ENCODE measurements around the gene FGF14. TPM values are rescaled to one million over a fixed set of nuclear protein-coding genes. Genes with fewer than 3 reads are reported as not detected.

Gene FGF14
- total and polyA plus RNA-seq, 2 experiments from 2014 or later = 0.73 TPM; not detected in 1

DNA sequence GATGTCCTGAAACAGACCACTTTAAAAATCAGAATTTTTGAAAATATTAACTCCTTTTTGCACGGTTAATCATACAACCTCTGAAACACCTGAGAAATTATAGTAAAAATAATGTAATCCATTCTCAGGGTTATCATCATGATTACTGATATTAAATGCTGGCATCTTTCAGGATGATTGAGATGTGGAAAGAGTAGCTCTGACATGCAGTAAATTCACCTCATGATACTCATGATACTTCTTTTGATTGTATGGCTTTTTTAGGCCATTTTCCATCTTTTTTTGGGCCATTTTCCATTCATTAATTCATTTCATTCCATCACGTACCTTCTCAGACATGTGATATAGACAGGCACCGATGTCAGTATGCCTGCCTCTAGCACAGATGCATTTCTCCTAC, 85.1 kb downstream of the FGF14 start:
- H3K36me3 ChIP-seq (replicated peaks; ENCODE audit: insufficient read depth, low read depth) = no peaks in the 10 kb centered on the region
- H3K9me3 ChIP-seq (ENCODE audit: low read depth) = no peaks in the 10 kb centered on the region
- H2AFZ ChIP-seq = no peak overlapping the region
- no peaks in the 10 kb centered on the region for H4K20me1 ChIP-seq (ENCODE audit: insufficient read depth, poor library complexity, severe bottlenecking)
- no peak for DNase-seq (ENCODE audit: low spot score)
- no peak overlapping the region for H3K4me2 ChIP-seq
- no peak overlapping the region for H3K4me3 ChIP-seq
- no peaks in the 10 kb centered on the region for H3K27me3 ChIP-seq
- TF ChIP-seq, protein P1, sequence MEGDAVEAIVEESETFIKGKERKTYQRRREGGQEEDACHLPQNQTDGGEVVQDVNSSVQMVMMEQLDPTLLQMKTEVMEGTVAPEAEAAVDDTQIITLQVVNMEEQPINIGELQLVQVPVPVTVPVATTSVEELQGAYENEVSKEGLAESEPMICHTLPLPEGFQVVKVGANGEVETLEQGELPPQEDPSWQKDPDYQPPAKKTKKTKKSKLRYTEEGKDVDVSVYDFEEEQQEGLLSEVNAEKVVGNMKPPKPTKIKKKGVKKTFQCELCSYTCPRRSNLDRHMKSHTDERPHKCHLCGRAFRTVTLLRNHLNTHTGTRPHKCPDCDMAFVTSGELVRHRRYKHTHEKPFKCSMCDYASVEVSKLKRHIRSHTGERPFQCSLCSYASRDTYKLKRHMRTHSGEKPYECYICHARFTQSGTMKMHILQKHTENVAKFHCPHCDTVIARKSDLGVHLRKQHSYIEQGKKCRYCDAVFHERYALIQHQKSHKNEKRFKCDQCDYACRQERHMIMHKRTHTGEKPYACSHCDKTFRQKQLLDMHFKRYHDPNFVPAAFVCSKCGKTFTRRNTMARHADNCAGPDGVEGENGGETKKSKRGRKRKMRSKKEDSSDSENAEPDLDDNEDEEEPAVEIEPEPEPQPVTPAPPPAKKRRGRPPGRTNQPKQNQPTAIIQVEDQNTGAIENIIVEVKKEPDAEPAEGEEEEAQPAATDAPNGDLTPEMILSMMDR (IDR thresholded peaks at IDR 0.05; ENCODE audit: poor library complexity) = no peak
- TF ChIP-seq EZH2phosphoT487 (IDR thresholded peaks at IDR 0.05; ENCODE audit: low read depth, severe bottlenecking, unreplicated experiment) = no peak
- TF ChIP-seq EZH2 (IDR thresholded peaks at IDR 0.05; ENCODE audit: borderline replicate concordance) = no peak
- H3K9me2 ChIP-seq (replicated peaks; ENCODE audit: insufficient read depth) = no peaks in the 10 kb centered on the region
- no peak overlapping the region for H3K27ac ChIP-seq
- 97% methylated on average over 3 of the region's 3 CpGs for WGBS (ENCODE audit: low lambda C conversion rate, missing lambda C conversion rate)
- no peaks in the 10 kb centered on the region for H3K4me1 ChIP-seq (ENCODE audit: insufficient read depth)
- no peaks in the 10 kb centered on the region for H3K79me2 ChIP-seq

DNA sequence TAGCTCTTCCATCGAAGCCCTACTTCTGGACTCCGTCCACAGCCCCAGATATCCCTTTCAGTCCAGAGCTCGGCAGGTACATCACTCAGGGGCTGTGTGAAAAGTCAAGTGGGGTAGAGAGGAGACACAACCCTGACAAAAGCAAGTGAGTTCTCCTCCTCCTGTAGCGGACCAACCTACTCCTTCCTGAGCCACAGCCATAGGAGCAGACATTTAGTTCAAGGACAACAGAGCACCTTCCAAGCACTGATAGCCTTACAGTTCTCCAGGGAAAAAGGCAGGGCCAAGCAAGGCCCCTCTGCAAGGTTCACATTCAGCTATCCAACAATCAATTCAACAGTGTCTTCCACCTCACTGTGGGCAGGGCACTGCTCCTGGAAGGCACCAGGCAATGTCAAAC, 89.0 kb downstream of the FGF14 start:
- no peak overlapping the region for H3K27ac ChIP-seq
- H3K4me1 ChIP-seq (ENCODE audit: insufficient read depth) = no peaks in the 10 kb centered on the region
- no peaks in the 10 kb centered on the region for H3K79me2 ChIP-seq
- no peak overlapping the region for H3K4me2 ChIP-seq
- no peaks in the 10 kb centered on the region for H4K20me1 ChIP-seq (ENCODE audit: insufficient read depth, poor library complexity, severe bottlenecking)
- no peaks in the 10 kb centered on the region for H3K9me3 ChIP-seq (ENCODE audit: low read depth)
- 85% methylated on average over 4 of the region's 4 CpGs for WGBS (ENCODE audit: low lambda C conversion rate, missing lambda C conversion rate)
- H2AFZ ChIP-seq = no peak overlapping the region
- no peaks in the 10 kb centered on the region for H3K9me2 ChIP-seq (replicated peaks; ENCODE audit: insufficient read depth)
- H3K36me3 ChIP-seq (replicated peaks; ENCODE audit: insufficient read depth, low read depth) = no peaks in the 10 kb centered on the region
- no peak for DNase-seq (ENCODE audit: low spot score)
- H3K4me3 ChIP-seq = no peak overlapping the region
- no peaks in the 10 kb centered on the region for H3K27me3 ChIP-seq
- TF ChIP-seq, protein P1 (IDR thresholded peaks at IDR 0.05; ENCODE audit: poor library complexity) = no peak

DNA sequence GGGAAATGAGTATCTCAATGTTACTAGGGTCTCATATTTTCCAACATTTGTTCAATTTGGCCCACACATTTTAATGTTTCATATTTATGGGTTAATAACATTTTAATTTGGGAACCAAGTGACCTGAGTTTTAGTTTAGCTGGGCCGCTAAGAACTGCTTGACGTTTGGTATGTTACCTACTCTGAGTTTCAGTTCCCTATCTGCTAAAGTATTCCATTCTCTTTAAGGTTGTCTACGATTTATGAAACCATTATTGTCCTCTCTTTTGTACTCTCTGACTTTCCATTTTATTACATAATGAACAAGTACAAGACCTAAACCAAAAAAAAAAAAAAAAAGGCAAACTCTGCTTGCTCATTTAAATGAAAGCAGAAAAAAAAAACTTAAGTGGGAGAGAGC, 89.9 kb downstream of the FGF14 start:
- H3K4me2 ChIP-seq = no peak overlapping the region
- H3K9me3 ChIP-seq (ENCODE audit: low read depth) = no peaks in the 10 kb centered on the region
- no peak overlapping the region for H3K4me3 ChIP-seq
- no peak overlapping the region for H2AFZ ChIP-seq
- no peaks in the 10 kb centered on the region for H3K4me1 ChIP-seq (ENCODE audit: insufficient read depth)
- whole genome bisulfite sequencing (ENCODE audit: low lambda C conversion rate, missing lambda C conversion rate) = 93% methylated on average over 3 of the region's 3 CpGs
- H3K36me3 ChIP-seq (replicated peaks; ENCODE audit: insufficient read depth, low read depth) = no peaks in the 10 kb centered on the region
- no peaks in the 10 kb centered on the region for H3K27me3 ChIP-seq
- no peak overlapping the region for H3K27ac ChIP-seq
- H3K9me2 ChIP-seq (replicated peaks; ENCODE audit: insufficient read depth) = no peaks in the 10 kb centered on the region
- no peak for DNase-seq (ENCODE audit: low spot score)
- H3K79me2 ChIP-seq = no peaks in the 10 kb centered on the region
- H4K20me1 ChIP-seq (ENCODE audit: insufficient read depth, poor library complexity, severe bottlenecking) = no peaks in the 10 kb centered on the region
- TF ChIP-seq, protein P1 (IDR thresholded peaks at IDR 0.05; ENCODE audit: poor library complexity) = no peak
- no peak for TF ChIP-seq EZH2 (IDR thresholded peaks at IDR 0.05; ENCODE audit: borderline replicate concordance)
- no peak for TF ChIP-seq EZH2phosphoT487 (IDR thresholded peaks at IDR 0.05; ENCODE audit: low read depth, severe bottlenecking, unreplicated experiment)

DNA sequence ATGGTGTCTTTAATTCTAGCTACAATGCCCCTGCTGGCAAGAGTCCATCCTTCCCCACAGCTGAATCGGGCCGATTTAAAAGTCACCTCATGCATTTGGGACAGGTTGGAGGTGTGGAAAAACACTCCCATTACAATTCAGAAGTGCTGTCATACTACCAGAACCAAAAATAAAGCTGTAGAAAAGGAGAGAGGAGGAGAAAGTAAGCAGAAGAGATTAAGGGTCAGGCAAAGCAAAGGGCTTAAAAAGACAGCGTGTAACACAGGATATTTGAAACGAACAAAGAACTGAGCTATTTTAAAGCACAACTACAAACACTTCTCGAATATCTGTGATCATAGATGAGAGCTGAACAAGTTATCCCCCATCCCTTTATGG, 90.4 kb downstream of the FGF14 start:
- no peaks in the 10 kb centered on the region for H4K20me1 ChIP-seq (ENCODE audit: insufficient read depth, poor library complexity, severe bottlenecking)
- H2AFZ ChIP-seq = no peak overlapping the region
- H3K4me1 ChIP-seq (ENCODE audit: insufficient read depth) = no peaks in the 10 kb centered on the region
- H3K27me3 ChIP-seq = no peaks in the 10 kb centered on the region
- no peaks in the 10 kb centered on the region for H3K9me2 ChIP-seq (replicated peaks; ENCODE audit: insufficient read depth)
- no peaks in the 10 kb centered on the region for H3K79me2 ChIP-seq
- H3K36me3 ChIP-seq (replicated peaks; ENCODE audit: insufficient read depth, low read depth) = no peaks in the 10 kb centered on the region
- H3K9me3 ChIP-seq (ENCODE audit: low read depth) = no peaks in the 10 kb centered on the region
- 88% methylated on average over 5 of the region's 5 CpGs for WGBS (ENCODE audit: low lambda C conversion rate, missing lambda C conversion rate)
- no peak overlapping the region for H3K4me3 ChIP-seq
- DNase-seq (ENCODE audit: low spot score) = no peak
- no peak overlapping the region for H3K4me2 ChIP-seq
- H3K27ac ChIP-seq = no peak overlapping the region
- TF ChIP-seq, protein P1 (IDR thresholded peaks at IDR 0.05; ENCODE audit: poor library complexity) = no peak
- TF ChIP-seq EZH2phosphoT487 (IDR thresholded peaks at IDR 0.05; ENCODE audit: low read depth, severe bottlenecking, unreplicated experiment) = no peak
